ENCODE results near the gene RMDN3.

Gene RMDN3, protein sequence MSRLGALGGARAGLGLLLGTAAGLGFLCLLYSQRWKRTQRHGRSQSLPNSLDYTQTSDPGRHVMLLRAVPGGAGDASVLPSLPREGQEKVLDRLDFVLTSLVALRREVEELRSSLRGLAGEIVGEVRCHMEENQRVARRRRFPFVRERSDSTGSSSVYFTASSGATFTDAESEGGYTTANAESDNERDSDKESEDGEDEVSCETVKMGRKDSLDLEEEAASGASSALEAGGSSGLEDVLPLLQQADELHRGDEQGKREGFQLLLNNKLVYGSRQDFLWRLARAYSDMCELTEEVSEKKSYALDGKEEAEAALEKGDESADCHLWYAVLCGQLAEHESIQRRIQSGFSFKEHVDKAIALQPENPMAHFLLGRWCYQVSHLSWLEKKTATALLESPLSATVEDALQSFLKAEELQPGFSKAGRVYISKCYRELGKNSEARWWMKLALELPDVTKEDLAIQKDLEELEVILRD

DNA sequence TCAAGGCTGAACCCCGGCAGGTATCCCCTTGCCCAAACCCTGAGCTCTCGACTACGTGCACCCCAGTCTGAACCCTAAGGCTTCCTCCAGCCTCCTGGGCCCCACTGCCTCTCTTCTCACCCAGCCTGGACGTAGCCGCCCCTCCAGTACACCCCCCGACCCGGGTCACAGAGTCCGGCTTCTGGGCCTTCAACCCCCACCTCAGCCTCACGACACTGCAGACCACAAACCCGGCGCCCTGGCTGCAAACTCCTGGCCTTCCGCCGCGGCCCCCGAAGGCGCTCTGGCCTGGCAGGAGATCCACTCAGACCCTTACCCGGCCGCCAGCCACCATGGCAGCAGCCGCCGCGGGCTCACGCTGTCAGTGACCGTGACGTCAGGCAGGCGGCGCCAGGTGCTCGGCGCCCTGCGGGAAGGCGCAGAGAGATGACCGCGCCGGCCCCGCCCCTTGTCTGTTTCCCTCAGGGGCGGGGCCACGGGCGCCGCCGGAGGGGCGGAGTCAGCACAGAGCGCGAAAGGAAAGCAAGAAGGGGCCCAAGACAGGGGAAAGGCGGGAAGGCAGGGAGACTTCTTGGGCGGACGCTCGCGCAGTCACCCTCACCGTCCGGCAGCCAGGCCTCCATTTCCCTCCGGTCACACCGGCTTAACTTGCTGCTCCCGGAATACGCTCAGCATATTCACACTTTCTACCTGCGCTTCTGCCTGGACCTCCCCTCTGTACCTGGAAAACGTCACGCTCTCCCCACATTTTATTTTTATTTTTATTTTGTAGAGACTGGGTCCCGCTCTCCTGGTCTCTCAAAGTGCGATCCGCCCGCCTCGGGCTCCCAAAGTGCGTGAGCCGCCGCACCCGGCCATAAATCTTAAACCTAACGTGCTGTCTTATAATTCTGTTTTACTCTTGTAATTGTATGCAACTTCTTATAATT lies at the start of gene RMDN3:
Gene RMDN3, minus strand, starts transcription at position 372 of the 929 bp plus-strand sequence. CDS start 471 bp downstream, outside the sequence.
- peak; percentile 97 for DNase-seq (ENCODE audit: low spot score)

DNA sequence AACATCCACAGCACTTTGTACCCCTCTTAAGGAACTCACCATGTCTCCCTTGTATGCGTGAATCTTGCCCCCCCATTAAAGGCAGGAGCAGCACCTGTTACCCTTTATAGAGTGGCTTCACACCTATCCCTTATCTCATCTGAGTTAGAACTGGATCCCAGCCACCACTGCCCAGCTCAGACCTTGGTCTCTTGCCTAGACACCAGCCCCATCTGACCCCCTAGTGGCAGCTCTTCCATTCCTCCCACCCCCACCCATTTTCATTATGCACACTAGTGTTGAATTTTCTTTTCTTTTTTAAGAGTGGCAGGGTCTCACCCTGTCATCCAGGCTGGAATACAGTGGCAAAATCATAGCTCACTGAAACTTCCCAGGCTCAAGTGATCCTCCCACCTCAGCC lies 48.6 kb upstream of the RMDN3 start:
- DNase-seq (ENCODE audit: low spot score) = no peak

DNA sequence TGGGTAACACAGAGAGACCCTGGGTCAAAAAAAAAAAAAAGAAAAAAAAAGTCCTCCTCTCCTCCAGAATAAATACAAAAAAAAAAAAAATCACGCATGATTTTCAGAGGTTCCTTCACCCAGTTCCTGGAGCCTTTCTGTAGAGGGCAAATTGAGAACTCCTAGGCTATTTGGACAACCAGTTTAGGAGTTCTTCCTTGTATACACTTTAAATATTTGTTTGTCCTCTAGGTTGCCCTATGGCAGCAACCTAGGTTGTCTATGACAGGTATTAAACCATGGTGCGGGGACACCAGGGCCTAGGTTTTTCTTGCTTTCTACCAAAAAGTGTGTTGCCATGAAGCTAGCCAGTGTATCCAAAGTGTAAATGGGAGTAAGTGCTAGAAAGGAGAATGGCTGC lies 48.0 kb upstream of the RMDN3 start:
- DNase-seq (ENCODE audit: low spot score) = no peak

DNA sequence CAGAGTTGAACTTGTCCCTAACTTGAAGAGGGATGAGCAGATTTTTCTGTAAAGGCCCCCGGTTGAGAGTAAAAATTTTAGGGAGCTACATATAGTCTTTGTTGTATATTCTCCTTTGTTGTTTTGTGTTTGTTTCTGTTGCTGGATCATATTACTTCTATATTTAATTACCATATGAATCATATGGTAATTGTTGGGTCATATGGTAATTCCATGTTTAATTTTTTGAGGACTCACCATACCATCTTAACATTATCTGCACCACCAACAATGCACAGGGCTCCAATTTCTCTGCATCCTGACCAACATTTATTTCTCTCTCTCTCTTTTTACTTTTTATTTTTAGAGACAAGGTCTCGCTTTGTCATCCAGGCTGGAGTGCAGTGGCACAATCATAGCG lies 44.5 kb upstream of the RMDN3 start:
- no peak for DNase-seq (ENCODE audit: low spot score)

DNA sequence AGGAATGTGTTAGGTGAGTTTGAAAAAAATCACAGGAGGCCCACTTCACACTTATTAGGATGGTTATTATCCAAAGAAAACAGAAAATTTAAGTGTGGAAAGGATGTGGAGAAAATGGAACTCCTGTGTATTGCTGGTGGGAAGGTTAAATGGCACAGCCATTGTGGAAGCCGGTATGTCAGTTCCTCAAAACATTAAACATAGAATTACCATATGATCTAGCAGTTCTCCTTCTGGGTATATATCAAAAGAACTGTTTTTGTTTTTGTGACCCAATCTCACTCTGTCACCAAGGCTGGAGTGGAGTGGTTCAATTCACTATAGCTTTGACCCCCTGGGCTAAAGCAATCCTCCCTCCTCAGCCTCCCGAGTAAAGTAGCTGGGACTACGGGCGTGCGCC lies 41.5 kb upstream of the RMDN3 start:
- DNase-seq (ENCODE audit: low spot score) = no peak

DNA sequence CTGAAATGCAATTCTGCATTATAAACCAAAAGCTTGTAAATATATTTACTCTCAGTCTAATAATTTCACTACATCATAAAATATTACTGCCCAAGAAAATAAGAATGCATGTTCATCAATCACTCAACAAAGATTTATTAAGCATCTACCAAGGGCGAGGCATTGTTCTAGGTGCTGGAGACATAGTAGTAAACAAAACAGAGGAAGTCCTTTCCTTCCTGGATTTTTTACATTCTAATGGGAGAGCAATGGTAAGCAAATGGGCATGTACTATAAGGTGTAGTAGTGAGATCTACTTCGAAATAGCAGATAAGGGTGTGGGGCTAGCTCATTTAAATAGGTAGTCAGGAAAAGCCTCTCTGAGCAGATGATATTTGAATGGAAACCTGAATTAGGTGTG lies 41.0 kb upstream of the RMDN3 start:
- DNase-seq (ENCODE audit: low spot score) = no peak

DNA sequence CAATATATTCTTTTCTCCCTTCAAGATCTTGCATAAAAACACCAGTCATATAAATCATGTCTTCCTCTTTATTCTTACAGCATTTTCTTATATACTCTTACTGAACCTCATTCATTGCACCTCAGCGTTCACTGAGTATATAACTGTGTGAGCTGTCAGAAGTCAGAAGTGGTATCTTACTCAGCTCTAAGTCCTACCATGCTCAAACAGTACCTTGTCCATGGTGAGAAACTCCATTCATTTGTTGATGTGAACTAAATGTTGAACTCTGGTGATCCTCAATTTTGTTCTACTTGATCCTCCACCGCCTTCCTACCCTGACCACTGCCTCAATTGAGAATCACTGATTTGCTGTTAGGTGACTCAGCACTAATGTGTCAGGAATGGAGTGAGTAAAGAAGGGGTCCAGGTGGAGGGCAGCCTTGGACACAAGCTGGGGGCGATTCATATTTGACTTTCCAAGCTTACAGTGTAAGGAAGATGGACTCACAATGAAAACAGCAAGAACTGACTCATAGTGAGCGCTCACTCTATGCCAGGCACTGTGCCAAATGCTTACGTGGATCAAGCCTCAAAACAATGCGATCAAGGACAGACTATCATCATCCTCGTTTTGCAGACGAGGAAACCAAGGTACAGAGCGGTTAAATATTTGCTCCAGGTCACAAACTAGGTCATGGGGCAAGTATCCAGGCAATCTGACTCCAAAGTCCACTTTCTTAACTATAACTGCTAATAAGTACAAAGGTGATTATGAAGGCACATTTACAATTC lies 38.3 kb upstream of the RMDN3 start:
- peak; percentile 60 for DNase-seq (ENCODE audit: low spot score)

DNA sequence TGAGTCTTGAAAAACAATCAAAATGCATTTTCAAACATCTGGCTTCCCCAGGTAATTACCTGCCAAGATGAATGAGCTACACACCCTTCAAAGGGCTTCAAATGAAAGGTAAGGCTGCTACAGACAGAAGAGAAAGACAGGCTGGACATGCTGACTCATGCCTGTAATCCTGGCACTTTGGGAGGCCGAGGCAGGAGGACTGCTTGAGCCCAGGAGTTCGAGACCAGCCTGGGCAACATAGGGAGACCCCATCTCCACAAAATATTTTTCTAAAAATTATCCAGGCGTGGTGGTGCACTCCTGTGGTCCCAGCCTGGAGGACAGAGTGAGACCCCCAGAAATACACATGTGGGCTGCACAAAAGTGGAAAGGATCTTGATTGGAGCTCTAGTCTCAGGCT lies 37.3 kb upstream of the RMDN3 start:
- no peak for DNase-seq (ENCODE audit: low spot score)

DNA sequence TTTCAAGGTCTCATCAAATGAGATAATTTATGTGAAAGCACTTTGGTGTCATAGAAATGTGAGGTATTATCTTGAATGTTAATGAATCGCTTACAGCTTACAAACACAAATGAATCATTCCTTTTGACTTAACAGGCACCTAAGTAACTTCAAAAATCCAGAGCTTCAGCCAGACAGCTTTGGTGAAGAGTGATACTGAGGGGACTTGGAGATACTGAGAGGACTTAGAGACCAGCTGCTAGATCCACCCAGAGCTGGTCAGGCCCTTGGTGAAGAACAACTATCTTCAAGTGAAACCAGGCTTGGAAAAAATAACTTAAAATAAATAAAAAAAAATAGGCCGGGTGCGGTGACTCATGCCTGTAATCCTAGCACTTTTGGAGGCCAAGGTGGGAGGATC lies 35.7 kb upstream of the RMDN3 start:
- no peak for DNase-seq (ENCODE audit: low spot score)

DNA sequence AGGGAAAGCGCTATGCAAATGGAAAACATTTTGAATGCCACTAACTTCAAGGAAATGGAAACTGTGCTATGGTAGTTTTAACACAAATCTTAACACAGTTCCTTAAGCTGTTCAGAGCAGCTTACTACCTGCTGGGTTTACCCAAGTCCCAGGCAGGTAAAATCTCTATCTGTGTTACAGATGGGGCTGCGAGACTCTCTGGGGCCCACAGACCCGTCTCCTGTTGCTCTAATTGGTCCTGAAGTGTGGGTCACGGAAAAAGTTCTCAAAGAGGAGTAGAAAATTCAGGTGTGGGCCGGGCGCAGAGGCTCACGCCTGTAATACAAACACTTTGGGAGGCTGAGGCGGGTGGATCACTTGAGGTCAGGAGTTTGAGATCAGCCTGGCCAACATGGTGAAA lies 34.9 kb upstream of the RMDN3 start:
- no peak for DNase-seq (ENCODE audit: low spot score)

DNA sequence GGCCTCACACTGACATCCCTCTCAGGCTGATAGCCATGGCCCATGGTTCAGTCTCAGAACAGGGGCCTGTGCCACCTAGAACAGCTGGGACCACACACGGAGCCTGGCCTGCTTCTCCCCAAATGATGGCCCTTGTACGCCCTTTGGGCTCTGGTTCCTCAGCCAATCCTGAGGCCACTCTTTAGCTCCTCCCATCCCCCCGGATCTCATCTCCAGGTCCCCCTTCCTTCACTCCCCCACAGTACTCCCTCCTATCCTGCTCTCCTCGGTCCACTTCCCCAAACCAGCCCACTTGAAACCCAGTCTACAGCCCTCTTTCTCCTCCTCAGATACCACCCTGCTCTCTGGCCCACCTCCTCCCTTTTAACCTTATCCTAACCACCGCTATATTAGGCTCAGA lies 34.1 kb upstream of the RMDN3 start:
- no peak for DNase-seq (ENCODE audit: low spot score)

DNA sequence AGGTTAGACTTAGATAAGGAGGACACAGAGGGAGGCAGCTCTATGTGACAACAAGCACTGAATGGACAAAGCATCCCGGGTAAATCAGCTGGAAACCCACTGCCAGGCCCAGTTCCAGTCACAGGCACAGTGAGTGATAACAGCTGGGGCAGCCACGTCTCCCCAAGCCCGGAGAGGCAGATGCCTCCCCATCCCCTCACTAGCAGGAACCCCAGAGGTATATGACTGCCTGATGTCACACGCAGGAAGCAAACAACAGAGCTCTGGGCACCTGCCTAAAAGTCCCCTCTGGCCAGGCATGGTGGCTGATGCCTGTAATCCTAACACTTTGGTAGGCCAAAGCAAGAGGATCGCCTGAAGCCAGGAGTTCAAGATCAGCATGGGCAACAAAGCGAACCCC lies 32.9 kb upstream of the RMDN3 start:
- DNase-seq (ENCODE audit: low spot score) = no peak

DNA sequence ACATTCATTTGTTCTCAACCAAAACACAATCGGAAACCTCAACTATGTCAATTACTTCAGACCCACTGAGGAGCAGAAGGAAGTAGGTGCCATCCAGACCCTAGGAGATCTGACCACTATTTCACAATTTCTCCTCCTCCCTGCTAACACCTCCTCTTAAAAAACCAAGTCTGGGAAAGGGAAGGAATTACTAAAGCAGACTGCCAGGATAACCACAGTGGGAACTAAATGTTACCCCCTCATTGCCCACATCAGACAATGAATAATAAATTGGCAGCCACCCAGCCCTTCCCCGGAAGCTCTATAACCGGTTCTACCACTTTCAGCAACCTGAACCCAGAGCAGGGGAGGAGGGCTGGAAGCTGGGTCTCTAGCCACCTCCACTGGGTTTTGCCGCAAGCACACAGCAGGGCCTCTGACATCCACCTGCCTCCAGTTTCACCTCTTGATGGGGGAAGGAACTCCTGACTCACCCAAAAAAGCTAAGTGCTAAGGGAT lies 32.3 kb upstream of the RMDN3 start:
- peak; percentile 63 for DNase-seq (ENCODE audit: low spot score)

DNA sequence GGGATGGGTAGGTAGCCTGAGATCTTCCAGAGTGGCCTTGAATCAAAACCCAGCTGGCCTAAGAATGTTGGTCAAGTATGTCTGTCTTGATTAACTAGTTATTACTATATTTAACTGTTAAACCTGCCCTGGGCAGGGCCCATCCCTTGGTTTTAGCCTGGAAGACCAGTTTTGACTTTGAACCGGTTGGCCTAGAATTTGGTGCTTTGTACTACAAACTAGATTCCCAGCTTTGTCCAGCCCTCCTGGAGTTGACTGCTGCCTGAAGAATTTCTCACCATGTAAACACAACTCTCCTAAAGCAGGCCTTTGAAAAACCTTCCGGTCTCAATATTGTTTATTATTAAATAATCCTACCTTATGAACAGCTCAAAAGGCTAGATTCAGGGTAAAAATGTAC lies 30.8 kb upstream of the RMDN3 start:
- DNase-seq (ENCODE audit: low spot score) = no peak

DNA sequence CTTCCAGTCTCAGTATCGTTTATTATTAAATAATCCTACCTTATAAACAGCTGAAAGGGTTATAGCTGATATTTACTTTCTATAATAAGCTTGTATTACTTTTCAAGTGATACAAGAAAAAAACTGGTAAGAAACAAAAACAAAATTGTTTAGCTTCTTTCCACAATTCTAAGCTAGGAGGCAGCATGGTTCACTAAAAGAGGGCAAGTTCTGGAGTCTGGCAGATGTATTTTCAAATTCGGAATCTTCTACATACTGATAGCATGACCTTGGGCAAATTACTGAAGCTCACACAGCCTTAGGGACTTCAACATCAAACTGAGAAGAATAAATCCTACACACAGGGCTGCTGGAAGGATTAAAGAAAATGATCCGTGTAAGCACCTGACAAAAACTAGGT lies 30.1 kb upstream of the RMDN3 start:
- no peak for DNase-seq (ENCODE audit: low spot score)

DNA sequence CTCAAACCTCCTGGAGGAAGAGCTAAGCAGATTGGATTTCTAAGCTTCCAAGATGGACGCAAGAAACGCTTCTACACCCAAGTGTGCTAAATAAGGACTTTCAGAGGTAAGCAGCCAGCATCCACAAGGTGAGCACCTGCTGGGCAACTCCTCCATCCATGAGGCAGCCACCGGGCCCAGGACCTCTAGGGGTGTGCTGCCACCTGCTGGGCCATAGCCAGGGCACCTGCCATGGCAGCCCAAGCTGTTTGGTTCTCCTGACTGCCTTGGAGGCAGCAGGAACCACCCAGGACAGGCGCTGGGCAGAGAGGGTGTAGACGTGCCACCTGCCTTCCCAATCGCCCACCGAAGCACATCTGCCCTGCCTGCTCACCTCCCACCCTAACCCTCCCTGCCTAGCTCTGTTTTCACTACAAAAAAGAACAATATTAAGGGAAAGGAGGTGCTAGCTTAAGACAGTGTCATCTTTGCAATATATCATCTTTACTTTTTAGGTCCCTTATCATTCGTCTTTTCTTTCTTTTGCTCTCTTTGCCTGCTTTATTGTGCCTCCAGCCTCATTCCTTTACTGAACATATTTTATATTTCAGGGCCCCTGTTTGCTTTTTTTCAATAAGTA lies 27.7 kb upstream of the RMDN3 start:
- no peak for DNase-seq (ENCODE audit: low spot score)

DNA sequence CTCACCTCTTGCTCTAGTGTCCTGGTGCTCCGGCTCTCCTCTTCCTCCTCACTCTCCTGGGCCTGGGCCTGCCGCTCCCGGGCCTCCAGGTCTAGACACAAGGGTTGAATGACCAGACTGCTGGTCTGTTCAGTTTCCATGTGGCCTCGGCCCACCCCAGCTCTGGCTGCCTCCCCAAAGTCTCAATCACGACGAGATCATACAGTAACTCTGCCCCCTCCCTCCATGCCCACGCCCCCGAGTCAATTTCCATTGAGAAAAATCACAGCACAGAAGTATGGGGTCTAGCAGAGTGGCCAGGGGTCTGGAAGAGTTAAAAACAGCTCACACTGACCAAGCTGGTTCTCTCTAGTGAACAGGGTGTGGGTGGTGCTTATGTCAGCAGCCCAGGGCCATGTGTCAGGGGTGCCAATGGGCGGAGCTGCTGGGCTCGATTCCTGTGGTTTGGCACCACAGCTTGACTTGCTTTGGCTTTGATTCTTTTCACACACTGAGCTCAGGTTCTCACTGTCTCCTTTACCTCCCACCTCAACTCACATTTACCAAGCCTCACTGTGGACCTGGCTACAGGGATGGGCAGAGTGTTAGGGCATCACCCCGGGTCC lies 21.6 kb upstream of the RMDN3 start:
- DNase-seq (ENCODE audit: low spot score) = peak; percentile 92

DNA sequence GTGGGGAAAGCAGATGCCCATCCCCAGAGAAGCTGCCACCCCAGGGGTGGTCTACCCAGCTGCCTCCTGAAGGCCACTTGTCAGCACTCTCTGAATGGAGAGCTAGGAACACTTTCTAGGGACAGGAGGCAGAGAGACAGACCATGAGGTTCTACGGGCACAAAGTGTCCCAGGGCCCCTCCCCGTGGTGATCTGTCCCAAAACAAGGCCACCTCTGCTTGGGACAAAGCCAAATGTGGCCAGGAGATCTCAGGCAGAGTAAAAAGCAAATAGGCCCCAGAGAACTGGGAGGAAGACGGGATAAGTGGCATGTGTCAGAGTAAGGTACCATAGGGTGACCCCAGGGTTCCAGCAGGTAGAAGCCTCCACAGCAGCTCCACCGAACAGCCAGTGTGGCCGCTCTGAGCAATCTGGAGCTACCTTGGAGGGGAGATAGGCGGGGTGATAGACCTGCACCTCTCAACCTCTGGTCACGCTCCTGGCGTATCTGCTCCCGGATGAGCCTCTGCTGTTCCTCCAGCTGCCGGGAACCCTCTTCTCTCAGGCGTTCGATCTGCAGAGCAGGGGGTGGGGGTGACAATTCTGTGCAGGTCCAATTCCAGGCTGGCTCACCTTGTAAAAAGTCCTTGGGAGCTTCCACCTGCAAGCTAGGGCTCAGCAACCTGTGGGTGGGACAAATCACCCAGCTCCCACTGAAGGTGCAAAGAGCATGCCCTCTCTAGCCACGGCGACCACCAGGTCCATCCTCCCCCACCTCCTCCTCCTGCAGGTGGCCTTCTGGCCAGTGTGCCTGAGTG lies 20.9 kb upstream of the RMDN3 start:
- DNase-seq (ENCODE audit: low spot score) = no peak

DNA sequence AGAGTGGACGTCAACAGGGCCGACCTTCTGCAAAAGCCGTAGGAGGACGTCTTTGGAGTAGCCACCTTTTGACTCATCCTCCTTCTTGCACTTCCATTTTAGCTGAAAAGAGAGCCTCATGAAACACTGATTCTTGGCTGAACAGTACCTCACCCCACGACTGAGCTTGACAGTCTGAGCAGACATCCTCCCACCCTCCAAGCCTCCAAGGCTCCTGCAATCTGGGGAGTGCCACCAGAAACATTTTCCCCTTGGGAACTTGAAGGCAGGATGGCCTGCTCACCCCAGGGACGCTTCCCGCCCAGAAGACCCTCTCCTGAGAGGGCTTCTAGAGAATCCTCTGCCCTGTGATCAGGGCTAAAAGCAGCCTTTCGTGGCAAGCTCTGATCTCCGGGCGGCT lies 20.0 kb upstream of the RMDN3 start:
- DNase-seq (ENCODE audit: low spot score) = no peak

DNA sequence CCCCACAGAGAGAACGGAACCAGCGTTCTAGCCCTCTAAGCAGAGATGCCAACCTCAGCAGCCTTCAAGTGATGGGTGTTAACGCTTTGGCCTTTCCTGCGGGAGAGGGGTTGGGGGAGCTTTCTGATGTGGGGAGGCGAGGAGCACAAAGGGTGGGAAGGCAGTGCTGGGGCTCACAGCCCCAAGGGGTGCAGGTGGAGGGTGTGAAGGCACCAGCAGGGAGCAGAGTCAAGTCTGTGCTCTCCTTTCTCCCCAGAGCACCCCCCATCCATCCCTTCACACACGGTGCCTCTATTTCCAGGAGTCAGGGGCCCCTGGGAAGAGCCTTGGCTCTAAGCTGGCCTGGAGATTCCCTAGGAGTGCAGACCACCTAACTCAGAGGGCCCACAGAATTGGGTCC lies 18.8 kb upstream of the RMDN3 start:
- no peak for DNase-seq (ENCODE audit: low spot score)

Measured in AG08395 (cell line).